Stomach (tissue), 9 donors: ENCODE measurements around the gene SMG9. TPM values are rescaled to one million over a fixed set of nuclear protein-coding genes. Genes with fewer than 3 reads are reported as not detected.

ENCODE experiments used
- DNase-seq, 2 donors: peaks; one replicate each; pipeline versions ENCODE4 v3.0.0 to v3.0.0-alpha.2; 2013 to 2019
- H3K27ac ChIP-seq, 5 donors: fragments of 200-600 bp in 4 of 5; sonication (generic) in 4 of 5; one replicate each; pipeline ENCODE4 v1.5.1; 2013 to 2019; ENCODE audit warnings: mild to moderate bottlenecking in 1 of 5, moderate library complexity in 1 of 5
- H3K27me3 ChIP-seq, 3 donors: fragments of 200-600 bp; sonication (generic); one replicate each; pipeline ENCODE4 v1.5.1; 2017 to 2019; ENCODE audit warnings: mixed run types in 1 of 3
- H3K36me3 ChIP-seq, 4 donors: fragments of 200-600 bp; sonication (generic); 1 replicate in 3 of 4; 2 replicates in 1 of 4; pipeline ENCODE4 v1.5.1; 2016 to 2019
- H3K4me1 ChIP-seq, 4 donors: fragments of 200-600 bp; sonication (generic); one replicate each; pipeline ENCODE4 v1.5.1; 2016 to 2019
- H3K4me3 ChIP-seq, 4 donors: fragments of 200-600 bp; sonication (generic) in 3 of 4; one replicate each; pipeline ENCODE4 v1.5.1; 2016 to 2019; ENCODE audit warnings: mild to moderate bottlenecking in 1 of 4
- H3K9me3 ChIP-seq, 4 donors: fragments of 200-600 bp; sonication (generic); one replicate each; pipeline ENCODE4 v1.5.1; 2016 to 2019
- CTCF ChIP-seq, 7 experiments: fragments of 450-650 bp in 4 of 7; fragments of 200-600 bp in 3 of 7; sonication (generic) in 3 of 7; IDR thresholded peaks; one replicate each; pipeline ENCODE4 v1.5.1; 2016 to 2019; ENCODE audit warnings: antibody characterized with exemption in 7 of 7, control low read depth in 2 of 7, mild to moderate bottlenecking in 1 of 7
- EP300 ChIP-seq: sonication (generic); formaldehyde crosslinking; IDR thresholded peaks from one replicate; pipeline ENCODE4 v1.6.1; 2017; ENCODE audit warnings: antibody characterized with exemption
- POLR2A ChIP-seq, 4 donors: fragments of 450-650 bp; IDR thresholded peaks; one replicate each; pipeline ENCODE4 v1.6.1; 2016; ENCODE audit warnings: antibody characterized with exemption in 4 of 4, control low read depth in 2 of 4, mild to moderate bottlenecking in 1 of 4, moderate library complexity in 1 of 4
- POLR2AphosphoS5 ChIP-seq, 3 donors: sonication (generic); formaldehyde crosslinking; IDR thresholded peaks; one replicate each; pipeline ENCODE4 v1.6.1; 2016; ENCODE audit warnings: antibody characterized with exemption in 3 of 3
- WGBS, 5 donors: extraction: QIAGEN DNeasy Blood & Tissue Kit in 3 of 5; methylation state at CpG; one replicate each; pipeline versions ENCODE4 v1.1.5 to v1.1.7; 2013 to 2018; 5-methylcytosine and 5-hydroxymethylcytosine counted together
- intact Hi-C: fragments of 100-400 bp; cut with DNase I; formaldehyde crosslinking; loops from one replicate; pipeline ENCODE4 v1.15.1; 2023; ENCODE audit warnings: low total_unique reads
- polyA plus RNA-seq, 3 donors: library from polyadenylated mRNA; stranded (reverse); fragments of 200-250 nt; gene quantifications; one replicate each; pipeline ENCODE4 v1.2.3, GENCODE V29; 2013
- total RNA-seq, 5 donors: library from RNA; depleted of rRNA; stranded (reverse); fragments of >200 nt; gene quantifications; one replicate each; pipeline versions ENCODE4 v1.1.0 to v1.2.3, GENCODE V29; 2014 to 2016
- donor health status: healthy with polysubstance abuse.
- donor health status: Bipolar disorder and iron deficiency.
- donor health status: healthy.

The SMG9 gene
- total and polyA plus RNA-seq, 8 donors: 3.5 to 59.4 (median 17.0) TPM

- intact Hi-C loops: no loop called here
- Histone ChIP-seq H3K4me3 (no peak overlapping the region), H3K27me3 (no peaks in the 10 kb centered on the region), H3K27ac (peak overlapping the region in 3 of 5 donors; percentile 56 to 67 (median 65)), H3K36me3 (no peaks in the 10 kb centered on the region), H3K9me3 (no peaks in the 10 kb centered on the region), H3K4me1 (peaks cover 5 to 41% (median 8%) of the 10 kb centered on the region in 4 donors)
- no peak for TF ChIP-seq CTCF (IDR thresholded peaks at IDR 0.05)
- no peak for TF ChIP-seq POLR2A (IDR thresholded peaks at IDR 0.05)
- no peak for TF ChIP-seq POLR2AphosphoS5 (IDR thresholded peaks at IDR 0.05)
- no peak for TF ChIP-seq EP300
- WGBS, 5 donors: 89 to 94% (median 90%) methylated on average over 11 of the region's 11 CpGs
- no peak for DNase-seq
Observed at GRCh38 chr19:43678512-43679261, 76.1 kb downstream of the SMG9 start.

Other genes starting within 250 kb of the SMG9 start
- gene ETHE1, start 227.8 kb downstream of the SMG9 start, total RNA-seq: 100 to 1,000 TPM in 1 of 5 donors, 10 to 100 TPM in 4; 43.5 to 157 (median 61.1) TPM
- gene ETHE1, start 227.8 kb downstream of the SMG9 start, polyA plus RNA-seq: 10 to 100 TPM; 42.6 to 55.5 (median 42.8) TPM
- 10 to 100 TPM in 1 of 5 donors, 1 to 10 TPM in 1, not detected in 3; 7.8 to 23.5 TPM for gene ZNF575, start 221.8 kb downstream of the SMG9 start, total RNA-seq
- gene ZNF575, start 221.8 kb downstream of the SMG9 start, polyA plus RNA-seq: under 1 TPM; 0.37 to 0.76 (median 0.65) TPM
- 10 to 100 TPM; 10.8 to 42.5 (median 16.8) TPM for gene XRCC1, start 179.4 kb downstream of the SMG9 start, total RNA-seq
- 10 to 100 TPM; 13.1 to 24.3 (median 18.0) TPM for gene XRCC1, start 179.4 kb downstream of the SMG9 start, polyA plus RNA-seq
- gene PINLYP, start 179.2 kb downstream of the SMG9 start, total RNA-seq: 10 to 100 TPM in 1 of 5 donors, 1 to 10 TPM in 2, under 1 TPM in 1, not detected in 1; 0.14 to 18.7 (median 4.3) TPM
- 10 to 100 TPM in 2 of 3 donors, 1 to 10 TPM in 1; 8.0 to 16.8 (median 15.7) TPM for gene PINLYP, start 179.2 kb downstream of the SMG9 start, polyA plus RNA-seq
- 10 to 100 TPM in 4 of 5 donors, 1 to 10 TPM in 1; 5.3 to 57.1 (median 25.3) TPM for gene IRGQ, start 158.8 kb downstream of the SMG9 start, total RNA-seq
- gene IRGQ, start 158.8 kb downstream of the SMG9 start, polyA plus RNA-seq: 1 to 10 TPM; 2.0 to 4.9 (median 2.6) TPM
- 10 to 100 TPM in 3 of 5 donors, 1 to 10 TPM in 1, not detected in 1; 4.2 to 21.6 (median 15.9) TPM for gene ZNF576, start 158.4 kb downstream of the SMG9 start, total RNA-seq
- 10 to 100 TPM; 13.7 to 18.2 (median 14.9) TPM for gene ZNF576, start 158.4 kb downstream of the SMG9 start, polyA plus RNA-seq
- not detected for gene SRRM5, start 142.9 kb downstream of the SMG9 start, total RNA-seq
- gene SRRM5, start 142.9 kb downstream of the SMG9 start, polyA plus RNA-seq: under 1 TPM in 2 of 3 donors, not detected in 1; 0.45 to 0.50 TPM
- 10 to 100 TPM in 4 of 5 donors, 1 to 10 TPM in 1; 7.8 to 72.7 (median 11.2) TPM for gene ZNF428, start 135.3 kb downstream of the SMG9 start, total RNA-seq
- 10 to 100 TPM; 30.9 to 47.9 (median 42.8) TPM for gene ZNF428, start 135.3 kb downstream of the SMG9 start, polyA plus RNA-seq
- 1 to 10 TPM in 4 of 5 donors, not detected in 1; 4.9 to 8.6 (median 6.2) TPM for gene CADM4, start 115.1 kb downstream of the SMG9 start, total RNA-seq
- 10 to 100 TPM in 1 of 3 donors, 1 to 10 TPM in 2; 5.0 to 14.2 (median 8.9) TPM for gene CADM4, start 115.1 kb downstream of the SMG9 start, polyA plus RNA-seq
- 10 to 100 TPM in 4 of 5 donors, 1 to 10 TPM in 1; 2.0 to 57.2 (median 26.1) TPM for gene PLAUR, start 84.8 kb downstream of the SMG9 start, total RNA-seq
- 10 to 100 TPM in 2 of 3 donors, 1 to 10 TPM in 1; 9.1 to 35.9 (median 31.1) TPM for gene PLAUR, start 84.8 kb downstream of the SMG9 start, polyA plus RNA-seq
- gene IRGC, start 38.9 kb downstream of the SMG9 start, total RNA-seq: not detected
- not detected for gene IRGC, start 38.9 kb downstream of the SMG9 start, polyA plus RNA-seq
- 100 to 1,000 TPM in 1 of 5 donors, 10 to 100 TPM in 3, 1 to 10 TPM in 1; 3.1 to 222 (median 32.7) TPM for gene KCNN4, start 26.0 kb upstream of the SMG9 start, total RNA-seq
- gene KCNN4, start 26.0 kb upstream of the SMG9 start, polyA plus RNA-seq: 10 to 100 TPM in 1 of 3 donors, 1 to 10 TPM in 2; 7.6 to 22.4 (median 8.6) TPM
- under 1 TPM in 1 of 5 donors, not detected in 4; 0.43 TPM for gene LYPD5, start 47.5 kb upstream of the SMG9 start, total RNA-seq
- 1 to 10 TPM in 2 of 3 donors, under 1 TPM in 1; 0.61 to 3.9 (median 2.6) TPM for gene LYPD5, start 47.5 kb upstream of the SMG9 start, polyA plus RNA-seq
- gene ZNF283, start 72.4 kb upstream of the SMG9 start, total RNA-seq: 10 to 100 TPM in 2 of 5 donors, 1 to 10 TPM in 2, not detected in 1; 4.2 to 46.6 (median 7.8) TPM
- gene ZNF283, start 72.4 kb upstream of the SMG9 start, polyA plus RNA-seq: 1 to 10 TPM in 2 of 3 donors, under 1 TPM in 1; 0.61 to 2.2 (median 1.3) TPM
- 1 to 10 TPM in 1 of 5 donors, under 1 TPM in 1, not detected in 3; 0.29 to 1.3 TPM for gene ZNF404, start 129.0 kb upstream of the SMG9 start, total RNA-seq
- gene ZNF404, start 129.0 kb upstream of the SMG9 start, polyA plus RNA-seq: 1 to 10 TPM in 1 of 3 donors, under 1 TPM in 2; 0.61 to 5.8 (median 0.93) TPM
- 10 to 100 TPM in 1 of 5 donors, 1 to 10 TPM in 3, under 1 TPM in 1; 0.89 to 17.1 (median 8.1) TPM for gene ZNF45, start 180.3 kb upstream of the SMG9 start, total RNA-seq
- gene ZNF45, start 180.3 kb upstream of the SMG9 start, polyA plus RNA-seq: 1 to 10 TPM; 3.3 to 4.9 (median 3.7) TPM
- 10 to 100 TPM in 1 of 5 donors, 1 to 10 TPM in 3, not detected in 1; 1.4 to 12.1 (median 7.0) TPM for gene ZNF221, start 196.3 kb upstream of the SMG9 start, total RNA-seq
- gene ZNF221, start 196.3 kb upstream of the SMG9 start, polyA plus RNA-seq: under 1 TPM; 0.31 to 0.76 (median 0.40) TPM
- gene ZNF155, start 229.2 kb upstream of the SMG9 start, total RNA-seq: 1 to 10 TPM in 4 of 5 donors, not detected in 1; 4.2 to 9.4 (median 5.1) TPM
- 1 to 10 TPM; 3.7 to 4.7 (median 3.8) TPM for gene ZNF155, start 229.2 kb upstream of the SMG9 start, polyA plus RNA-seq
- gene ZNF230, start 248.0 kb upstream of the SMG9 start, total RNA-seq: 10 to 100 TPM in 1 of 5 donors, 1 to 10 TPM in 3, not detected in 1; 1.3 to 16.1 (median 6.3) TPM
- gene ZNF230, start 248.0 kb upstream of the SMG9 start, polyA plus RNA-seq: 1 to 10 TPM; 1.1 to 2.1 (median 1.1) TPM